K562 (cell line): ENCODE measurements around the gene SS18L1. TPM values are rescaled to one million over a fixed set of nuclear protein-coding genes. Genes with fewer than 3 reads are reported as not detected.

ENCODE experiments used
- ARID2 ChIP-seq: fragments of 450-650 bp; IDR thresholded peaks from 2 replicates; pipeline ENCODE4 v1.6.1; 2017; ENCODE audit warnings: antibody characterized with exemption, mild to moderate bottlenecking
- BHLHE40 ChIP-seq: IDR thresholded peaks from 2 replicates; pipeline ENCODE4 v1.6.1; 2011; ENCODE audit warnings: low read length, improper control_type of control experiment
- CHCHD3 ChIP-seq: fragments of 250-450 bp; sonication (Bioruptor Pico); IDR thresholded peaks from 2 replicates; pipeline ENCODE4 v2.1.2; 2022; ENCODE audit warnings: mild to moderate bottlenecking
- CXXC5 ChIP-seq: fragments of 250-450 bp; sonication (Bioruptor Pico); IDR thresholded peaks from 2 replicates; pipeline ENCODE4 v1.8.0; 2022; ENCODE audit warnings: inconsistent platforms, mild to moderate bottlenecking, moderate library complexity
- HNRNPH1 ChIP-seq: fragments of 200-400 bp; formaldehyde crosslinking; optimal IDR thresholded peaks from 2 replicates; pipeline ENCODE3; 2017; ENCODE audit warnings: low read depth, mild to moderate bottlenecking, low read length, moderate library complexity
- HNRNPL ChIP-seq: fragments of 200-400 bp; formaldehyde crosslinking; IDR thresholded peaks from 2 replicates; pipeline ENCODE4 v1.6.1; 2017; ENCODE audit warnings: low read depth, mild to moderate bottlenecking, low read length
- KDM1A ChIP-seq, 2 experiments: fragments of 450-650 bp; IDR thresholded peaks; 2 replicates each; pipeline ENCODE4 v1.6.1; 2016; ENCODE audit warnings: mild to moderate bottlenecking in 2 of 2
- KDM2B ChIP-seq: fragments of 250-450 bp; sonication (Bioruptor Pico); IDR thresholded peaks from 2 replicates; pipeline ENCODE4 v1.8.0; 2021; ENCODE audit warnings: mild to moderate bottlenecking, moderate library complexity
- LARP7 ChIP-seq: fragments of 450-650 bp; IDR thresholded peaks from 2 replicates; pipeline ENCODE4 v1.6.1; 2016
- MEF2D ChIP-seq: conservative IDR thresholded peaks from 2 replicates; pipeline ENCODE4 v1.6.1; 2016; ENCODE audit warnings: low read depth, missing genetic modification characterization, missing compliant biosample characterization
- NCOA4 ChIP-seq: fragments of 450-650 bp; IDR thresholded peaks from 2 replicates; pipeline ENCODE4 v1.6.1; 2018; ENCODE audit warnings: mild to moderate bottlenecking; ENCODE audit not compliant: partially characterized antibody
- NRF1 ChIP-seq, 2 experiments: fragments of 450-650 bp; IDR thresholded peaks in 1 of 2; conservative IDR thresholded peaks in 1 of 2; 2 replicates each; pipeline ENCODE4 v1.6.1; 2014; ENCODE audit warnings: mild to moderate bottlenecking in 2 of 2
- PCBP2 ChIP-seq: fragments of 200-400 bp; formaldehyde crosslinking; IDR thresholded peaks from 2 replicates; pipeline ENCODE4 v1.6.1; 2018; ENCODE audit warnings: low read length, low read depth, mild to moderate bottlenecking, moderate library complexity; ENCODE audit not compliant: poor library complexity, severe bottlenecking
- PTTG1 ChIP-seq: fragments of 450-650 bp; IDR thresholded peaks from 2 replicates; pipeline ENCODE4 v1.6.1; 2016; ENCODE audit warnings: low read depth, mild to moderate bottlenecking, missing genetic modification characterization, missing compliant biosample characterization
- TRIM28 ChIP-seq: fragments of 450-650 bp; IDR thresholded peaks from 2 replicates; pipeline ENCODE4 v1.6.1; 2017
- ZNF699 ChIP-seq: fragments of 250-450 bp; sonication (Bioruptor Pico); IDR thresholded peaks from 2 replicates; pipeline ENCODE4 v1.8.0; 2021; ENCODE audit warnings: mild to moderate bottlenecking, moderate library complexity; ENCODE audit not compliant: insufficient replicate concordance
- polyA plus RNA-seq, 8 experiments: library from polyadenylated mRNA; depleted of rRNA in 4 of 8; stranded (reverse) in 5 of 8; unstranded in 3 of 8; fragments of >200 nt; fragmentation: Nextera tagmentation in 2 of 8; fragmentation: Illumina TruSeq in 1 of 8; extraction: Ambion mirVana in 2 of 8; extraction: Trizol in 1 of 8; gene quantifications; 2 replicates each; pipeline versions ENCODE4 v1.2.1 to v1.2.3, GENCODE V29; 2011 to 2014; ENCODE audit warnings: inconsistent platforms in 1 of 8, missing spikeins in 1 of 8
- total RNA-seq, 7 experiments: library from RNA; depleted of rRNA in 6 of 7; stranded (reverse); fragments of >200 nt in 6 of 7; fragmentation: Illumina TruSeq in 2 of 7; extraction: Trizol in 2 of 7; gene quantifications; 2 replicates each; pipeline versions ENCODE4 v1.2.1 to v1.2.3, GENCODE V29; 2011 to 2021; ENCODE audit warnings: low replicate concordance in 1 of 7
- TF ChIP-seq, protein P1 (sequence below): sonication (generic); formaldehyde crosslinking; IDR thresholded peaks from 2 replicates; pipeline ENCODE4 v1.8.0; 2022; ENCODE audit warnings: mild to moderate bottlenecking, missing genetic modification reagents
- TF ChIP-seq, protein P2 (sequence below): fragments of 150-350 bp; conservative IDR thresholded peaks from 2 replicates; pipeline ENCODE4 v1.6.1; 2014; ENCODE audit warnings: low read length
- TF ChIP-seq, protein P3 (sequence below): IDR thresholded peaks from 2 replicates; pipeline ENCODE4 v1.6.1; 2011; ENCODE audit warnings: borderline replicate concordance, low read depth, mild to moderate bottlenecking, moderate library complexity, low read length; ENCODE audit not compliant: insufficient read depth, poor library complexity, severe bottlenecking

SS18L1 gene
- total and polyA plus RNA-seq, 9 of the 15 experiments (the other 6 are each of a cell fraction or from before 2014, with no cell fraction given), result 2.7 to 28.3 (median 15.1) TPM

DNA sequence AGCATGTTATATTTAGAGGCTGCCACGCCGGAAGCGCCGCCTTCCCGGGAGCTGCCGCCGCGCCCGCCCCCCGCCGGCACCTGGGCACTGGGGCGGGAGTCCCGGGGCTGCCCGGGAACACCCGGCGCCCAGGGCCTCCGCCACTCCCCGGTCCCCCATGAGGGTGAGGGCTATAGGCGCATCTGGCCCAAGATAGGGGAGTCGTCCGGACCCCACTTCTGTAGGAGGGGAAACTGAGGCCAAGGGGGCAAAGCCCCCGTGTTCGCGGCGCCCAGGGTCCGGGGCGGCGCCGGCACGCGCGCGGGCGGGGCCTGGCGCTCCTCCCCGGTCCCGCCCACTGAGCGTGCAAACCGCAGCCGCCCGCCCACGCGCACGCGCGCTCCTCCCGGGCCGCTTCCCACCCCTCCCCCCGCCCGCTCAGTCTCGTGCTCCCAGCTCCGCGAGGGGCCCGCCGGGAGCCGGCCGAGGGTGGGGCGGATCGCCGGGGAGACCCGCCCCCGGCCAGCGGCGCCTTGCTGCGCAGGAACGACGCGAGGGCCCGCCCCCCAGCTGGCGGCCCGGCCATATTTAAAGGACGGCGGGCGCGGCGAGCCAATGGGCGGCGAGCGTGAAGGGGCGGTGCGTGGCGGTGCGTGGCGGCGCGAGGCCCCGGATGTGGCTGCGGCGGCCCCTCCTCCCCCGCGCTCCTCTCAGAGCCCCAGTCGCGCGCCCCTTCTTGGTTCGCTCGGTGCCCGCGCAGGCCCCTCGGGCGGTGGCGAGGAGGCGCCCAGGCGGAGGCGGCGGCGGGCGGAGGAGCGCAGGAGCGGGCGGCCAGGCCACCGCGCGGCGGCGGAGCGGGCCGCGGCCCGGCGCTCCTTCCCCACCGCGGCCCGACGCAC is 21.6 kb upstream of the SS18L1 start, which contains the start of gene LSM14B (continued):
- TF ChIP-seq, protein P1, sequence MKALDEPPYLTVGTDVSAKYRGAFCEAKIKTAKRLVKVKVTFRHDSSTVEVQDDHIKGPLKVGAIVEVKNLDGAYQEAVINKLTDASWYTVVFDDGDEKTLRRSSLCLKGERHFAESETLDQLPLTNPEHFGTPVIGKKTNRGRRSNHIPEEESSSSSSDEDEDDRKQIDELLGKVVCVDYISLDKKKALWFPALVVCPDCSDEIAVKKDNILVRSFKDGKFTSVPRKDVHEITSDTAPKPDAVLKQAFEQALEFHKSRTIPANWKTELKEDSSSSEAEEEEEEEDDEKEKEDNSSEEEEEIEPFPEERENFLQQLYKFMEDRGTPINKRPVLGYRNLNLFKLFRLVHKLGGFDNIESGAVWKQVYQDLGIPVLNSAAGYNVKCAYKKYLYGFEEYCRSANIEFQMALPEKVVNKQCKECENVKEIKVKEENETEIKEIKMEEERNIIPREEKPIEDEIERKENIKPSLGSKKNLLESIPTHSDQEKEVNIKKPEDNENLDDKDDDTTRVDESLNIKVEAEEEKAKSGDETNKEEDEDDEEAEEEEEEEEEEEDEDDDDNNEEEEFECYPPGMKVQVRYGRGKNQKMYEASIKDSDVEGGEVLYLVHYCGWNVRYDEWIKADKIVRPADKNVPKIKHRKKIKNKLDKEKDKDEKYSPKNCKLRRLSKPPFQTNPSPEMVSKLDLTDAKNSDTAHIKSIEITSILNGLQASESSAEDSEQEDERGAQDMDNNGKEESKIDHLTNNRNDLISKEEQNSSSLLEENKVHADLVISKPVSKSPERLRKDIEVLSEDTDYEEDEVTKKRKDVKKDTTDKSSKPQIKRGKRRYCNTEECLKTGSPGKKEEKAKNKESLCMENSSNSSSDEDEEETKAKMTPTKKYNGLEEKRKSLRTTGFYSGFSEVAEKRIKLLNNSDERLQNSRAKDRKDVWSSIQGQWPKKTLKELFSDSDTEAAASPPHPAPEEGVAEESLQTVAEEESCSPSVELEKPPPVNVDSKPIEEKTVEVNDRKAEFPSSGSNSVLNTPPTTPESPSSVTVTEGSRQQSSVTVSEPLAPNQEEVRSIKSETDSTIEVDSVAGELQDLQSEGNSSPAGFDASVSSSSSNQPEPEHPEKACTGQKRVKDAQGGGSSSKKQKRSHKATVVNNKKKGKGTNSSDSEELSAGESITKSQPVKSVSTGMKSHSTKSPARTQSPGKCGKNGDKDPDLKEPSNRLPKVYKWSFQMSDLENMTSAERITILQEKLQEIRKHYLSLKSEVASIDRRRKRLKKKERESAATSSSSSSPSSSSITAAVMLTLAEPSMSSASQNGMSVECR (CRISPR knock-in tag), result peak; percentile 98
- TF ChIP-seq NCOA4 (no peak), BHLHE40 (peak; percentile 99), ARID2 (no peak), CHCHD3 (CRISPR knock-in tag) (no peak), CXXC5 (CRISPR knock-in tag) (peak; percentile 98), ZNF699 (CRISPR knock-in tag) (no peak), TRIM28 (no peak), HNRNPH1 (no peak), KDM1A (IDR thresholded peaks at IDR 0.05) (no peak), KDM2B (CRISPR knock-in tag) (no peak), PTTG1 (tag) (no peak), PCBP2 (no peak), LARP7 (no peak), HNRNPL (no peak), NRF1 (conservative IDR thresholded peaks at IDR 0.05 in 1 of 2, IDR thresholded peaks at IDR 0.05 in 1 of 2) (peak in 1 of 2 experiments; percentile 92; a peak in 2 of 4 replicates), MEF2D (no peak)
- TF ChIP-seq, protein P2, sequence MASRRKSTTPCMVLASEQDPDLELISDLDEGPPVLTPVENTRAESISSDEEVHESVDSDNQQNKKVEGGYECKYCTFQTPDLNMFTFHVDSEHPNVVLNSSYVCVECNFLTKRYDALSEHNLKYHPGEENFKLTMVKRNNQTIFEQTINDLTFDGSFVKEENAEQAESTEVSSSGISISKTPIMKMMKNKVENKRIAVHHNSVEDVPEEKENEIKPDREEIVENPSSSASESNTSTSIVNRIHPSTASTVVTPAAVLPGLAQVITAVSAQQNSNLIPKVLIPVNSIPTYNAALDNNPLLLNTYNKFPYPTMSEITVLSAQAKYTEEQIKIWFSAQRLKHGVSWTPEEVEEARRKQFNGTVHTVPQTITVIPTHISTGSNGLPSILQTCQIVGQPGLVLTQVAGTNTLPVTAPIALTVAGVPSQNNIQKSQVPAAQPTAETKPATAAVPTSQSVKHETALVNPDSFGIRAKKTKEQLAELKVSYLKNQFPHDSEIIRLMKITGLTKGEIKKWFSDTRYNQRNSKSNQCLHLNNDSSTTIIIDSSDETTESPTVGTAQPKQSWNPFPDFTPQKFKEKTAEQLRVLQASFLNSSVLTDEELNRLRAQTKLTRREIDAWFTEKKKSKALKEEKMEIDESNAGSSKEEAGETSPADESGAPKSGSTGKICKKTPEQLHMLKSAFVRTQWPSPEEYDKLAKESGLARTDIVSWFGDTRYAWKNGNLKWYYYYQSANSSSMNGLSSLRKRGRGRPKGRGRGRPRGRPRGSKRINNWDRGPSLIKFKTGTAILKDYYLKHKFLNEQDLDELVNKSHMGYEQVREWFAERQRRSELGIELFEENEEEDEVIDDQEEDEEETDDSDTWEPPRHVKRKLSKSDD, result no peak
- TF ChIP-seq, protein P3, sequence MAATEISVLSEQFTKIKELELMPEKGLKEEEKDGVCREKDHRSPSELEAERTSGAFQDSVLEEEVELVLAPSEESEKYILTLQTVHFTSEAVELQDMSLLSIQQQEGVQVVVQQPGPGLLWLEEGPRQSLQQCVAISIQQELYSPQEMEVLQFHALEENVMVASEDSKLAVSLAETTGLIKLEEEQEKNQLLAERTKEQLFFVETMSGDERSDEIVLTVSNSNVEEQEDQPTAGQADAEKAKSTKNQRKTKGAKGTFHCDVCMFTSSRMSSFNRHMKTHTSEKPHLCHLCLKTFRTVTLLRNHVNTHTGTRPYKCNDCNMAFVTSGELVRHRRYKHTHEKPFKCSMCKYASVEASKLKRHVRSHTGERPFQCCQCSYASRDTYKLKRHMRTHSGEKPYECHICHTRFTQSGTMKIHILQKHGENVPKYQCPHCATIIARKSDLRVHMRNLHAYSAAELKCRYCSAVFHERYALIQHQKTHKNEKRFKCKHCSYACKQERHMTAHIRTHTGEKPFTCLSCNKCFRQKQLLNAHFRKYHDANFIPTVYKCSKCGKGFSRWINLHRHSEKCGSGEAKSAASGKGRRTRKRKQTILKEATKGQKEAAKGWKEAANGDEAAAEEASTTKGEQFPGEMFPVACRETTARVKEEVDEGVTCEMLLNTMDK, result no peak
